HEK293 (cell line): ENCODE results near the gene RANGAP1.

Experiments
- GLI2 ChIP-seq: fragments of 450-650 bp; formaldehyde crosslinking; IDR thresholded peaks from 2 replicates; pipeline ENCODE4; 2017; ENCODE audit warnings: missing biosample characterization, missing genetic modification characterization, low read depth, borderline replicate concordance
- GLIS1 ChIP-seq: fragments of 450-650 bp; formaldehyde crosslinking; IDR thresholded peaks from 2 replicates; pipeline ENCODE4 v1.5.1; 2016; ENCODE audit warnings: missing biosample characterization, missing genetic modification characterization
- IKZF3 ChIP-seq: fragments of 450-650 bp; IDR thresholded peaks from 2 replicates; pipeline ENCODE4 v1.5.0; 2018; ENCODE audit warnings: missing biosample characterization, mild to moderate bottlenecking, missing genetic modification characterization, moderate library complexity
- OSR2 ChIP-seq: fragments of 450-650 bp; formaldehyde crosslinking; IDR thresholded peaks from 2 replicates; pipeline ENCODE4 v1.5.1; 2016; ENCODE audit warnings: missing biosample characterization, missing genetic modification characterization
- REPIN1 ChIP-seq: fragments of 450-650 bp; formaldehyde crosslinking; IDR thresholded peaks from 2 replicates; pipeline ENCODE4 v1.5.1; 2017; ENCODE audit warnings: missing biosample characterization, missing genetic modification characterization, low read depth
- YY2 ChIP-seq: fragments of 450-650 bp; formaldehyde crosslinking; IDR thresholded peaks from 2 replicates; pipeline ENCODE4 v1.5.1; 2016; ENCODE audit warnings: missing biosample characterization, missing genetic modification characterization
- ZBTB48 ChIP-seq: fragments of 450-650 bp; formaldehyde crosslinking; IDR thresholded peaks from 2 replicates; pipeline ENCODE4 v1.5.1; 2016; ENCODE audit warnings: missing biosample characterization, missing genetic modification characterization
- ZNF157 ChIP-seq: fragments of 450-650 bp; formaldehyde crosslinking; IDR thresholded peaks from 2 replicates; pipeline ENCODE4 v1.5.1; 2016; ENCODE audit warnings: missing biosample characterization, missing genetic modification characterization
- ZNF214 ChIP-seq: fragments of 450-650 bp; formaldehyde crosslinking; IDR thresholded peaks from 2 replicates; pipeline ENCODE4 v1.5.1; 2017; ENCODE audit warnings: missing biosample characterization, mild to moderate bottlenecking, missing genetic modification characterization, borderline replicate concordance
- ZNF23 ChIP-seq: fragments of 450-650 bp; formaldehyde crosslinking; IDR thresholded peaks from 2 replicates; pipeline ENCODE4 v1.5.1; 2016; ENCODE audit warnings: missing biosample characterization, missing genetic modification characterization, borderline replicate concordance
- ZNF341 ChIP-seq: fragments of 450-650 bp; formaldehyde crosslinking; IDR thresholded peaks from 2 replicates; pipeline ENCODE4; 2016; ENCODE audit warnings: low read depth, missing biosample characterization, missing genetic modification characterization
- ZNF391 ChIP-seq: fragments of 450-650 bp; formaldehyde crosslinking; IDR thresholded peaks from 2 replicates; pipeline ENCODE4 v1.5.1; 2016; ENCODE audit warnings: low read depth, missing biosample characterization, missing genetic modification characterization, borderline replicate concordance
- ZNF404 ChIP-seq: fragments of 450-650 bp; formaldehyde crosslinking; IDR thresholded peaks from 2 replicates; pipeline ENCODE4 v1.5.1; 2017; ENCODE audit warnings: missing biosample characterization, missing genetic modification characterization
- ZNF514 ChIP-seq: fragments of 450-650 bp; formaldehyde crosslinking; IDR thresholded peaks from 2 replicates; pipeline ENCODE4 v1.5.1; 2016; ENCODE audit warnings: missing biosample characterization, missing genetic modification characterization
- ZNF600 ChIP-seq: fragments of 450-650 bp; formaldehyde crosslinking; IDR thresholded peaks from 2 replicates; pipeline ENCODE4 v1.5.1; 2016; ENCODE audit warnings: missing biosample characterization, missing genetic modification characterization
- ZNF707 ChIP-seq: fragments of 450-650 bp; formaldehyde crosslinking; IDR thresholded peaks from 2 replicates; pipeline ENCODE4 v1.5.1; 2016; ENCODE audit warnings: missing biosample characterization, missing genetic modification characterization
- ZNF843 ChIP-seq: fragments of 450-650 bp; formaldehyde crosslinking; IDR thresholded peaks from 2 replicates; pipeline ENCODE4 v1.5.1; 2016; ENCODE audit warnings: missing biosample characterization, missing genetic modification characterization
- ZSCAN23 ChIP-seq: fragments of 450-650 bp; formaldehyde crosslinking; IDR thresholded peaks from 2 replicates; pipeline ENCODE4 v1.5.1; 2016; ENCODE audit warnings: missing biosample characterization, missing genetic modification characterization
- TF ChIP-seq, protein P1 (sequence below): fragments of 450-650 bp; formaldehyde crosslinking; conservative IDR thresholded peaks from 2 replicates; pipeline ENCODE4 v1.5.1; 2016; ENCODE audit warnings: low read depth, missing biosample characterization, missing genetic modification characterization
- TF ChIP-seq, protein P2 (sequence below): fragments of 450-650 bp; formaldehyde crosslinking; IDR thresholded peaks from 2 replicates; pipeline ENCODE4 v1.5.1; 2016; ENCODE audit warnings: missing biosample characterization, missing genetic modification characterization
- TF ChIP-seq, protein P3 (sequence below): fragments of 450-650 bp; formaldehyde crosslinking; IDR thresholded peaks from 2 replicates; pipeline ENCODE4 v1.5.1; 2017; ENCODE audit warnings: missing biosample characterization, mild to moderate bottlenecking, missing genetic modification characterization, moderate library complexity
- TF ChIP-seq, protein P4 (sequence below): fragments of 450-650 bp; formaldehyde crosslinking; IDR thresholded peaks from 2 replicates; pipeline ENCODE4 v1.5.1; 2017; ENCODE audit warnings: missing biosample characterization, missing genetic modification characterization
- TF ChIP-seq, protein P5 (sequence below): fragments of 450-650 bp; formaldehyde crosslinking; IDR thresholded peaks from 2 replicates; pipeline ENCODE4 v1.5.1; 2016; ENCODE audit warnings: missing biosample characterization, missing genetic modification characterization
- TF ChIP-seq, protein P6 (sequence below): fragments of 450-650 bp; formaldehyde crosslinking; IDR thresholded peaks from 2 replicates; pipeline ENCODE4 v1.5.0; 2017; ENCODE audit warnings: missing biosample characterization, missing genetic modification characterization, borderline replicate concordance

The RANGAP1 gene

DNA sequence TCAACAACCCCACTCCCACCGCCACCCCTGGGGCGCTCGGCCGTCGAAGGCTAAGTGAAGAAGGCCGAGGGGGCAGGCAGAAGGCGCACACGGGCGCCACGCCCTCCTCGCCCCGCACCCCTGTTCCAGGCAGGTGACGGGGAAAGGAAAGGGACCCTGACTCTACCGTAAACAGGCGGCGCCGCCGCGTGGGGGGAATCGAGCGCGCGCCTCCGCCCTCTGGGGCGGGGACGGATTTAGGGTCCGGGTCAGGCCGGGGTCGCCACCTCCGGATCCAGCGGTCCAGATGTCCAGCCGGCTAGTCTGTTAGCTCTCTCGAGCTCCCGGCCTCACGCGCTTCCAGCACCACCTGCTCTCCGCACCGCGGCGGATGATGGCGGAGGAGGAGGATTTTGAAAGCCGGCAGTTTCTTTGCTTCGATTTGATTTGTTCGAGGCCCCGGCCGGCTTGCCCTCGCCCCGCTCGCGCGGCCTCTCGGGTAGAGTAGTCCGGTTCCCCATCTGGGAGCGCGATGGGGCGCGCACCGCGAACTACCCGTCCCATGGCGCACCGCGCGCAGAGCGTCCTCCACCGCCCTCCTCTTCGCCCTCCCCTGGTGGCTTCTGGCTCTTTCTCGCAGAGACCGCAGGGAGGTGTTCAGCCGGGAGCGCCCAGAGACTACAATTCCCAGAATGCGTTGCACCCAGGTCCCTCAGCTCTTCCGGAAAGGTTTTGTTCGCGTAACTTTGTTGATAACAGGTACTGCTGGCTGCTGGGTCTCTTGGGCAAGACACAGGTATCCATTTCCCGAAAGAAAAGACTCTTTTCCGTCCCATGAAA, at the start of gene RANGAP1 (continued):
- TF ChIP-seq, protein P1, sequence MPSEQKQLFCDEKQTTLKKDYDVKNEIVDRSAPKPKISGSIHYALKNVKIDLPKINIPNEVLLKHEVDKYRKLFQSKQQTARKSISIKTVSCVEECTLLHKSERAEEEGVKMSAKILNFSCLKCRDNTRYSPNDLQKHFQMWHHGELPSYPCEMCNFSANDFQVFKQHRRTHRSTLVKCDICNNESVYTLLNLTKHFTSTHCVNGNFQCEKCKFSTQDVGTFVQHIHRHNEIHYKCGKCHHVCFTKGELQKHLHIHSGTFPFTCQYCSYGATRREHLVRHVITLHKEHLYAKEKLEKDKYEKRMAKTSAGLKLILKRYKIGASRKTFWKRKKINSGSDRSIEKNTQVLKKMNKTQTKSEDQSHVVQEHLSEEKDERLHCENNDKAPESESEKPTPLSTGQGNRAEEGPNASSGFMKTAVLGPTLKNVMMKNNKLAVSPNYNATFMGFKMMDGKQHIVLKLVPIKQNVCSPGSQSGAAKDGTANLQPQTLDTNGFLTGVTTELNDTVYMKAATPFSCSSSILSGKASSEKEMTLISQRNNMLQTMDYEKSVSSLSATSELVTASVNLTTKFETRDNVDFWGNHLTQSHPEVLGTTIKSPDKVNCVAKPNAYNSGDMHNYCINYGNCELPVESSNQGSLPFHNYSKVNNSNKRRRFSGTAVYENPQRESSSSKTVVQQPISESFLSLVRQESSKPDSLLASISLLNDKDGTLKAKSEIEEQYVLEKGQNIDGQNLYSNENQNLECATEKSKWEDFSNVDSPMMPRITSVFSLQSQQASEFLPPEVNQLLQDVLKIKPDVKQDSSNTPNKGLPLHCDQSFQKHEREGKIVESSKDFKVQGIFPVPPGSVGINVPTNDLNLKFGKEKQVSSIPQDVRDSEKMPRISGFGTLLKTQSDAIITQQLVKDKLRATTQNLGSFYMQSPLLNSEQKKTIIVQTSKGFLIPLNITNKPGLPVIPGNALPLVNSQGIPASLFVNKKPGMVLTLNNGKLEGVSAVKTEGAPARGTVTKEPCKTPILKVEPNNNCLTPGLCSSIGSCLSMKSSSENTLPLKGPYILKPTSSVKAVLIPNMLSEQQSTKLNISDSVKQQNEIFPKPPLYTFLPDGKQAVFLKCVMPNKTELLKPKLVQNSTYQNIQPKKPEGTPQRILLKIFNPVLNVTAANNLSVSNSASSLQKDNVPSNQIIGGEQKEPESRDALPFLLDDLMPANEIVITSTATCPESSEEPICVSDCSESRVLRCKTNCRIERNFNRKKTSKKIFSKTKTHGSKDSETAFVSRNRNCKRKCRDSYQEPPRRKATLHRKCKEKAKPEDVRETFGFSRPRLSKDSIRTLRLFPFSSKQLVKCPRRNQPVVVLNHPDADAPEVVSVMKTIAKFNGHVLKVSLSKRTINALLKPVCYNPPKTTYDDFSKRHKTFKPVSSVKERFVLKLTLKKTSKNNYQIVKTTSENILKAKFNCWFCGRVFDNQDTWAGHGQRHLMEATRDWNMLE (tag by site-specific recombination) = no peak
- TF ChIP-seq ZNF341 (tag by site-specific recombination) = peak; percentile 98
- peak; percentile 73; the same call in 1 of the 2 replicates for TF ChIP-seq REPIN1
- TF ChIP-seq IKZF3 (tag by site-specific recombination) = no peak
- TF ChIP-seq ZNF843 = no peak
- peak; percentile 76 for TF ChIP-seq GLIS1
- TF ChIP-seq ZNF707 = no peak
- TF ChIP-seq ZNF157 (tag by site-specific recombination) = no peak
- TF ChIP-seq, protein P2, sequence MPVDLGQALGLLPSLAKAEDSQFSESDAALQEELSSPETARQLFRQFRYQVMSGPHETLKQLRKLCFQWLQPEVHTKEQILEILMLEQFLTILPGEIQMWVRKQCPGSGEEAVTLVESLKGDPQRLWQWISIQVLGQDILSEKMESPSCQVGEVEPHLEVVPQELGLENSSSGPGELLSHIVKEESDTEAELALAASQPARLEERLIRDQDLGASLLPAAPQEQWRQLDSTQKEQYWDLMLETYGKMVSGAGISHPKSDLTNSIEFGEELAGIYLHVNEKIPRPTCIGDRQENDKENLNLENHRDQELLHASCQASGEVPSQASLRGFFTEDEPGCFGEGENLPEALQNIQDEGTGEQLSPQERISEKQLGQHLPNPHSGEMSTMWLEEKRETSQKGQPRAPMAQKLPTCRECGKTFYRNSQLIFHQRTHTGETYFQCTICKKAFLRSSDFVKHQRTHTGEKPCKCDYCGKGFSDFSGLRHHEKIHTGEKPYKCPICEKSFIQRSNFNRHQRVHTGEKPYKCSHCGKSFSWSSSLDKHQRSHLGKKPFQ (tag by site-specific recombination) = no peak
- peak; percentile 52; the same call in 1 of the 2 replicates for TF ChIP-seq YY2 (tag by site-specific recombination)
- TF ChIP-seq, protein P3, sequence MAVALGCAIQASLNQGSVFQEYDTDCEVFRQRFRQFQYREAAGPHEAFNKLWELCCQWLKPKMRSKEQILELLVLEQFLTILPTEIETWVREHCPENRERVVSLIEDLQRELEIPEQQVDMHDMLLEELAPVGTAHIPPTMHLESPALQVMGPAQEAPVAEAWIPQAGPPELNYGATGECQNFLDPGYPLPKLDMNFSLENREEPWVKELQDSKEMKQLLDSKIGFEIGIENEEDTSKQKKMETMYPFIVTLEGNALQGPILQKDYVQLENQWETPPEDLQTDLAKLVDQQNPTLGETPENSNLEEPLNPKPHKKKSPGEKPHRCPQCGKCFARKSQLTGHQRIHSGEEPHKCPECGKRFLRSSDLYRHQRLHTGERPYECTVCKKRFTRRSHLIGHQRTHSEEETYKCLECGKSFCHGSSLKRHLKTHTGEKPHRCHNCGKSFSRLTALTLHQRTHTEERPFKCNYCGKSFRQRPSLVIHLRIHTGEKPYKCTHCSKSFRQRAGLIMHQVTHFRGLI = no peak
- no peak for TF ChIP-seq OSR2 (tag by site-specific recombination)
- peak; percentile 75; the same call in 1 of the 2 replicates for TF ChIP-seq ZBTB48 (tag by site-specific recombination)
- peak; percentile 17; the same call in 1 of the 2 replicates for TF ChIP-seq ZSCAN23 (tag by site-specific recombination)
- TF ChIP-seq, protein P4, sequence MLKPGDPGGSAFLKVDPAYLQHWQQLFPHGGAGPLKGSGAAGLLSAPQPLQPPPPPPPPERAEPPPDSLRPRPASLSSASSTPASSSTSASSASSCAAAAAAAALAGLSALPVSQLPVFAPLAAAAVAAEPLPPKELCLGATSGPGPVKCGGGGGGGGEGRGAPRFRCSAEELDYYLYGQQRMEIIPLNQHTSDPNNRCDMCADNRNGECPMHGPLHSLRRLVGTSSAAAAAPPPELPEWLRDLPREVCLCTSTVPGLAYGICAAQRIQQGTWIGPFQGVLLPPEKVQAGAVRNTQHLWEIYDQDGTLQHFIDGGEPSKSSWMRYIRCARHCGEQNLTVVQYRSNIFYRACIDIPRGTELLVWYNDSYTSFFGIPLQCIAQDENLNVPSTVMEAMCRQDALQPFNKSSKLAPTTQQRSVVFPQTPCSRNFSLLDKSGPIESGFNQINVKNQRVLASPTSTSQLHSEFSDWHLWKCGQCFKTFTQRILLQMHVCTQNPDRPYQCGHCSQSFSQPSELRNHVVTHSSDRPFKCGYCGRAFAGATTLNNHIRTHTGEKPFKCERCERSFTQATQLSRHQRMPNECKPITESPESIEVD (tag by site-specific recombination) = no peak
- TF ChIP-seq, protein P5, sequence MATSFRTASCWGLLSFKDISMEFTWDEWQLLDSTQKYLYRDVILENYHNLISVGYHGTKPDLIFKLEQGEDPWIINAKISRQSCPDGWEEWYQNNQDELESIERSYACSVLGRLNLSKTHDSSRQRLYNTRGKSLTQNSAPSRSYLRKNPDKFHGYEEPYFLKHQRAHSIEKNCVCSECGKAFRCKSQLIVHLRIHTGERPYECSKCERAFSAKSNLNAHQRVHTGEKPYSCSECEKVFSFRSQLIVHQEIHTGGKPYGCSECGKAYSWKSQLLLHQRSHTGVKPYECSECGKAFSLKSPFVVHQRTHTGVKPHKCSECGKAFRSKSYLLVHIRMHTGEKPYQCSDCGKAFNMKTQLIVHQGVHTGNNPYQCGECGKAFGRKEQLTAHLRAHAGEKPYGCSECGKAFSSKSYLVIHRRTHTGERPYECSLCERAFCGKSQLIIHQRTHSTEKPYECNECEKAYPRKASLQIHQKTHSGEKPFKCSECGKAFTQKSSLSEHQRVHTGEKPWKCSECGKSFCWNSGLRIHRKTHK (tag by site-specific recombination) = no peak
- no peak for TF ChIP-seq ZNF214 (tag by site-specific recombination)
- TF ChIP-seq ZNF404 (tag by site-specific recombination) = no peak
- no peak for TF ChIP-seq ZNF514 (tag by site-specific recombination)
- TF ChIP-seq ZNF23 (tag by site-specific recombination) = no peak
- TF ChIP-seq, protein P6, sequence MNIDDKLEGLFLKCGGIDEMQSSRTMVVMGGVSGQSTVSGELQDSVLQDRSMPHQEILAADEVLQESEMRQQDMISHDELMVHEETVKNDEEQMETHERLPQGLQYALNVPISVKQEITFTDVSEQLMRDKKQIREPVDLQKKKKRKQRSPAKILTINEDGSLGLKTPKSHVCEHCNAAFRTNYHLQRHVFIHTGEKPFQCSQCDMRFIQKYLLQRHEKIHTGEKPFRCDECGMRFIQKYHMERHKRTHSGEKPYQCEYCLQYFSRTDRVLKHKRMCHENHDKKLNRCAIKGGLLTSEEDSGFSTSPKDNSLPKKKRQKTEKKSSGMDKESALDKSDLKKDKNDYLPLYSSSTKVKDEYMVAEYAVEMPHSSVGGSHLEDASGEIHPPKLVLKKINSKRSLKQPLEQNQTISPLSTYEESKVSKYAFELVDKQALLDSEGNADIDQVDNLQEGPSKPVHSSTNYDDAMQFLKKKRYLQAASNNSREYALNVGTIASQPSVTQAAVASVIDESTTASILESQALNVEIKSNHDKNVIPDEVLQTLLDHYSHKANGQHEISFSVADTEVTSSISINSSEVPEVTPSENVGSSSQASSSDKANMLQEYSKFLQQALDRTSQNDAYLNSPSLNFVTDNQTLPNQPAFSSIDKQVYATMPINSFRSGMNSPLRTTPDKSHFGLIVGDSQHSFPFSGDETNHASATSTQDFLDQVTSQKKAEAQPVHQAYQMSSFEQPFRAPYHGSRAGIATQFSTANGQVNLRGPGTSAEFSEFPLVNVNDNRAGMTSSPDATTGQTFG (tag by site-specific recombination) = no peak
- TF ChIP-seq GLI2 (tag by site-specific recombination) = no peak
- TF ChIP-seq ZNF600 (tag by site-specific recombination) = 0 out of 2 replicates have a peak, but pooled peaks have one; percentile 10
- 0 out of 2 replicates have a peak, but pooled peaks have one; percentile 4 for TF ChIP-seq ZNF391 (tag by site-specific recombination)
